GM18507 (cell line): ENCODE data around the gene DDX51.
"Not testable (repeated sequence)": the region's sequence is repeated elsewhere in the genome, so short reads cannot be mapped to it uniquely, and the experiment has no call there.

Experiments used
- DNase-seq: peaks from one replicate; pipeline ENCODE4 v3.0.0; 2011; ENCODE audit warnings: low read depth; ENCODE audit not compliant: insufficient read length; ENCODE audit errors: extremely low spot score
- FAIRE-seq: peaks from 2 replicates; lab custom pipeline; 2011; peaks lifted over from hg19 to GRCh38; lab: Jason Lieb, UNC

The DDX51 gene

GRCh38 chr12:132156573-132157325 lies 12.6 kb upstream of the DDX51 start:
- FAIRE-seq (peak; percentile 53), DNase-seq (no peak)

GRCh38 chr12:132155771-132156572 lies 11.9 kb upstream of the DDX51 start:
- FAIRE-seq (peak; percentile 15), DNase-seq (no peak)

GRCh38 chr12:132154941-132155770 lies 11.0 kb upstream of the DDX51 start:
- DNase-seq (no peak), FAIRE-seq (no peak)

GRCh38 chr12:132154341-132154761 lies 10.2 kb upstream of the DDX51 start:
- no peak for DNase-seq
- FAIRE-seq: no peak

- FAIRE-seq (no peak), DNase-seq (peak; percentile 66)
Measured at GRCh38 chr12:132153501-132154340, 9.6 kb upstream of the DDX51 start.

GRCh38 chr12:132152953-132153352 lies 8.8 kb upstream of the DDX51 start:
- DNase-seq (no peak), FAIRE-seq (no peak)

GRCh38 chr12:132152411-132152821 lies 8.3 kb upstream of the DDX51 start:
- no peak for FAIRE-seq

GRCh38 chr12:132151766-132152410 lies 7.8 kb upstream of the DDX51 start:
- no peak for DNase-seq
- FAIRE-seq: no peak

More at GRCh38 chr12:132152411-132152821, 8.3 kb upstream of the DDX51 start:
- no peak for DNase-seq

GRCh38 chr12:132151145-132151765 lies 7.1 kb upstream of the DDX51 start:
- FAIRE-seq (no peak), DNase-seq (no peak)

GRCh38 chr12:132150780-132151144 lies 6.6 kb upstream of the DDX51 start:
- DNase-seq (no peak), FAIRE-seq (no peak)

GRCh38 chr12:132149526-132149925 lies 5.4 kb upstream of the DDX51 start:
- DNase-seq, FAIRE-seq: not testable (repeated sequence)

GRCh38 chr12:132148368-132149045 lies 4.4 kb upstream of the DDX51 start:
- FAIRE-seq: no peak
- DNase-seq: no peak

- FAIRE-seq (no peak), DNase-seq (no peak)
Measured at GRCh38 chr12:132147423-132148367, 3.6 kb upstream of the DDX51 start.

GRCh38 chr12:132146772-132147422 lies 2.8 kb upstream of the DDX51 start:
- no peak for FAIRE-seq
- DNase-seq: no peak

- no peak for FAIRE-seq
Measured at GRCh38 chr12:132146098-132146497, 2.0 kb upstream of the DDX51 start.

GRCh38 chr12:132145334-132145733 lies 1.2 kb upstream of the DDX51 start:
- FAIRE-seq: no peak
- DNase-seq: no peak

More at GRCh38 chr12:132146098-132146497, 2.0 kb upstream of the DDX51 start:
- DNase-seq: no peak
